ENCODE measurements around the gene JAZF1. TPM values are rescaled to one million over a fixed set of nuclear protein-coding genes. Genes with fewer than 3 reads are reported as not detected.
"Not testable (repeated sequence)": the region's sequence is repeated elsewhere in the genome, so short reads cannot be mapped to it uniquely, and the experiment has no call there.

JAZF1 gene
- total RNA-seq, 2 experiments from 2014 or later, result 3.3 to 4.0 TPM

GRCh38 chr7:27863880-27864279 is 316.7 kb downstream of the JAZF1 start:
- Mint-ChIP-seq H3K4me3 (no peak overlapping the region), H3K36me3 (ENCODE audit: low read depth) (peaks cover 2% of the 10 kb centered on the region), H3K27ac (no peak overlapping the region), H3K4me1 (ENCODE audit: low read depth) (no peaks in the 10 kb centered on the region), H3K9me3 (no peaks in the 10 kb centered on the region), H3K27me3 (no peaks in the 10 kb centered on the region)
- intact Hi-C loops (cut with micrococcal nuclease), result no loop called here
- no peak for DNase-seq
- ATAC-seq, result no peak
- no peak for TF ChIP-seq CTCF (IDR thresholded peaks at IDR 0.05)
- ChIA-PET CTCF (interaction anchor here (1.5 kb wide), 1 partner anchor 8 kb away, joined by 5 read pairs; no protein-coding TSS in a partner anchor), POLR2A (no interaction called here)

- H3K9me3 Mint-ChIP-seq, result no peaks in the 10 kb centered on the region
- ChIA-PET CTCF (interaction anchor here (1.1 to 1.4 kb wide), 2 partner anchors 59 to 200 kb away, joined by 3 read pairs; no protein-coding TSS in a partner anchor), POLR2A (no interaction called here)
- H3K4me1 Mint-ChIP-seq (ENCODE audit: low read depth), result no peaks in the 10 kb centered on the region
- peaks cover 2% of the 10 kb centered on the region for H3K36me3 Mint-ChIP-seq (ENCODE audit: low read depth)
- no peak for TF ChIP-seq CTCF (IDR thresholded peaks at IDR 0.05)
- intact Hi-C loops (cut with micrococcal nuclease), result no loop called here
- no peak overlapping the region for H3K27ac Mint-ChIP-seq
- no peaks in the 10 kb centered on the region for H3K27me3 Mint-ChIP-seq
- ATAC-seq, result no peak
- H3K4me3 Mint-ChIP-seq, result no peak overlapping the region
- DNase-seq, result no peak
These were observed 318.8 kb downstream of the JAZF1 start for GRCh38 chr7:27861747-27862146.

GRCh38 chr7:27860800-27861199 is 319.8 kb downstream of the JAZF1 start:
- ChIA-PET CTCF (interaction anchor here (0.7 to 1.4 kb wide), 2 partner anchors 60 to 88 kb away, joined by 3 read pairs; no protein-coding TSS in a partner anchor), POLR2A (no interaction called here)
- H3K4me1 Mint-ChIP-seq (ENCODE audit: low read depth), result no peaks in the 10 kb centered on the region
- H3K27ac Mint-ChIP-seq, result no peak overlapping the region
- TF ChIP-seq CTCF (IDR thresholded peaks at IDR 0.05), result no peak
- intact Hi-C loops (cut with micrococcal nuclease), result no loop called here
- H3K9me3 Mint-ChIP-seq, result no peaks in the 10 kb centered on the region
- no peaks in the 10 kb centered on the region for H3K27me3 Mint-ChIP-seq
- H3K4me3 Mint-ChIP-seq, result no peak overlapping the region
- H3K36me3 Mint-ChIP-seq (ENCODE audit: low read depth), result peaks cover 4% of the 10 kb centered on the region
- DNase-seq (no peak), ATAC-seq (no peak)

- H3K4me1 Mint-ChIP-seq (ENCODE audit: low read depth); H3K27ac Mint-ChIP-seq; DNase-seq; POLR2A ChIA-PET; H3K9me3 Mint-ChIP-seq; CTCF ChIA-PET; H3K4me3 Mint-ChIP-seq; H3K27me3 Mint-ChIP-seq; ATAC-seq; intact Hi-C loops (cut with micrococcal nuclease): not testable (repeated sequence)
- H3K36me3 Mint-ChIP-seq (ENCODE audit: low read depth), result peaks cover 11% of the 10 kb centered on the region
These were observed 323.7 kb downstream of the JAZF1 start for GRCh38 chr7:27856703-27857485.

GRCh38 chr7:27850531-27850930 is 330.1 kb downstream of the JAZF1 start:
- TF ChIP-seq CTCF (IDR thresholded peaks at IDR 0.05), result no peak
- DNase-seq, result no peak
- intact Hi-C loops (cut with micrococcal nuclease), result no loop called here
- Mint-ChIP-seq H3K9me3 (no peaks in the 10 kb centered on the region), H3K36me3 (ENCODE audit: low read depth) (peaks cover 5% of the 10 kb centered on the region), H3K4me3 (no peak overlapping the region), H3K27ac (no peak overlapping the region), H3K4me1 (ENCODE audit: low read depth) (no peaks in the 10 kb centered on the region), H3K27me3 (no peaks in the 10 kb centered on the region)
- CTCF ChIA-PET, result no interaction called here
- ATAC-seq, result no peak
- POLR2A ChIA-PET, result no interaction called here

Data from activated CD8-positive, alpha-beta T cell treated with anti-CD3 and anti-CD28 coated beads for 36 hours (primary cell).